HG03520 (cell line): ENCODE measurements around the gene WFDC1.
"Not testable (repeated sequence)": the region's sequence is repeated elsewhere in the genome, so short reads cannot be mapped to it uniquely, and the experiment has no call there.

Source experiments
- ATAC-seq: cut with Tn5 transposase; IDR thresholded peaks from one replicate; pipeline ENCODE4 v1.9.1; 2021; ENCODE audit warnings: mild to moderate bottlenecking, moderate library complexity; ENCODE audit not compliant: unreplicated experiment

The WFDC1 gene

GRCh38 chr16:84324434-84325262, 30.0 kb downstream of the WFDC1 start:
- ATAC-seq: no peak

GRCh38 chr16:84326545-84326944, 31.9 kb downstream of the WFDC1 start:
- ATAC-seq: no peak

- ATAC-seq: no peak
These were observed 33.3 kb downstream of the WFDC1 start for GRCh38 chr16:84327926-84328505.

GRCh38 chr16:84329016-84329415, 34.3 kb downstream of the WFDC1 start:
- no peak for ATAC-seq

GRCh38 chr16:84329843-84330684, 35.4 kb downstream of the WFDC1 start:
- no peak for ATAC-seq

GRCh38 chr16:84330685-84331050, 36.0 kb downstream of the WFDC1 start:
- no peak for ATAC-seq

GRCh38 chr16:84331998-84332780, 37.5 kb downstream of the WFDC1 start:
- ATAC-seq: no peak

- no peak for ATAC-seq
These were observed 38.5 kb downstream of the WFDC1 start for GRCh38 chr16:84332975-84333684.

GRCh38 chr16:84334058-84334457, 39.4 kb downstream of the WFDC1 start:
- no peak for ATAC-seq

- ATAC-seq: no peak
These were observed 39.8 kb downstream of the WFDC1 start for GRCh38 chr16:84334482-84334881.

- ATAC-seq: not testable (repeated sequence)
These were observed 42.6 kb downstream of the WFDC1 start for GRCh38 chr16:84337236-84337635.

- no peak for ATAC-seq
These were observed 44.6 kb downstream of the WFDC1 start for GRCh38 chr16:84339311-84339710.

GRCh38 chr16:84339766-84340165, 45.1 kb downstream of the WFDC1 start:
- no peak for ATAC-seq

- no peak for ATAC-seq
These were observed 45.8 kb downstream of the WFDC1 start for GRCh38 chr16:84340325-84341040.

- no peak for ATAC-seq
These were observed 47.0 kb downstream of the WFDC1 start for GRCh38 chr16:84341528-84342295.

- not testable (repeated sequence) for ATAC-seq
These were observed 49.1 kb downstream of the WFDC1 start for GRCh38 chr16:84343800-84344199.

GRCh38 chr16:84344781-84345180, 50.1 kb downstream of the WFDC1 start:
- no peak for ATAC-seq

- ATAC-seq: no peak
These were observed 52.5 kb downstream of the WFDC1 start for GRCh38 chr16:84347161-84347560.

- no peak for ATAC-seq
These were observed 53.8 kb downstream of the WFDC1 start for GRCh38 chr16:84348386-84348888.
